22Rv1 (cell line): ENCODE results near the gene FYN.
A peak's percentile ranks its signal among the peaks of the same experiment; 100 is the strongest.

Source experiments
- H3K27ac ChIP-seq: fragments of 450-650 bp; 2 replicates; pipeline ENCODE4 v1.5.1; 2017
- CTCF ChIP-seq: fragments of 450-650 bp; IDR thresholded peaks from 2 replicates; pipeline ENCODE4 v1.5.1; 2017; ENCODE audit warnings: mild to moderate bottlenecking
- ZFX ChIP-seq: fragments of 450-650 bp; IDR thresholded peaks from 2 replicates; pipeline ENCODE4 v1.6.1; 2017; ENCODE audit warnings: antibody characterized with exemption, borderline replicate concordance

Gene FYN

GRCh38 chr6:111631903-111632460 lies 241.3 kb downstream of the FYN start:
- no peak for TF ChIP-seq ZFX
- TF ChIP-seq CTCF = no peak
- 0 out of 2 replicates have a peak overlapping the region, but pooled peaks have one; percentile 19 for H3K27ac ChIP-seq

- H3K27ac ChIP-seq = no peak overlapping the region
- TF ChIP-seq ZFX (no peak), CTCF (no peak)
Observed at GRCh38 chr6:111631018-111631417, 242.2 kb downstream of the FYN start.

GRCh38 chr6:111628142-111628850 lies 245.0 kb downstream of the FYN start:
- no peak for TF ChIP-seq ZFX
- TF ChIP-seq CTCF = no peak
- no peak overlapping the region for H3K27ac ChIP-seq

DNA sequence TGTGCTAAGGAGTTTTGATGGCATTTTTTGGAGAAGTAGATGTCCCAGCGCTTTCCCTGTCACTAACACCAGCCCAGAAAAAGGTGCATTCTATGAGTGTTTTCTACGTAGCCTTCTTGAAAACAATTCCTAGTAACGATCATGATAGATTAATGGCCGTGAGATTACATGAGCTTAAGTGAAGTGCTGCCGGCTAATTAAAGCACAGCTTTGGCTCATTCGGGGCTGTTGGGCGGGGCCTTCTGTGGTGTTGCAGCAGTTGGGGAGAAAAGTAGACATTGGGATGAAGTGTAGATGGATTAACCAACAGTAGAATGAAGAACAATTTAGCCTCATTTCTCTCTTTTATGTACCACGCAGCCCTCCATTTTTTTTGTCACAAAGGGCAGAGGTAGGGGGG lies 246.8 kb downstream of the FYN start:
- H3K27ac ChIP-seq = no peak overlapping the region
- TF ChIP-seq ZFX (no peak), CTCF (no peak)

GRCh38 chr6:111625461-111626391 lies 247.5 kb downstream of the FYN start:
- H3K27ac ChIP-seq = no peak overlapping the region
- TF ChIP-seq CTCF = no peak
- no peak for TF ChIP-seq ZFX

- no peak for TF ChIP-seq CTCF
- TF ChIP-seq ZFX = no peak
- no peak overlapping the region for H3K27ac ChIP-seq
Observed at GRCh38 chr6:111625099-111625416, 248.2 kb downstream of the FYN start.
